H1 (cell line): ENCODE measurements around the gene NOL12. TPM values are rescaled to one million over a fixed set of nuclear protein-coding genes. Genes with fewer than 3 reads are reported as not detected.

Experiments used
- CTCF ChIA-PET: fragments of 300-600 bp; sonication (Branson Sonifier 250); formaldehyde crosslinking; loops from one replicate; lab custom pipeline; 2021; ENCODE audit not compliant: partially characterized antibody; lab: Charles Lee
- POLR2A ChIA-PET: fragments of 300-600 bp; sonication (Branson Sonifier 250); formaldehyde crosslinking; loops from one replicate; lab custom pipeline; 2021; ENCODE audit warnings: inconsistent platforms; ENCODE audit not compliant: partially characterized antibody; lab: Charles Lee
- DNase-seq, 2 experiments: peaks; one replicate each; pipeline versions ENCODE4 v3.0.0 to v3.0.0-alpha.2; 2010 to 2022; ENCODE audit warnings: low spot score in 2 of 2, low read depth in 1 of 2, mixed read lengths in 1 of 2
- FAIRE-seq: peaks from 2 replicates; lab custom pipeline; 2011; peaks lifted over from hg19 to GRCh38; lab: Jason Lieb, UNC
- H2AFZ ChIP-seq: 2 replicates; pipeline ENCODE4 v1.8.1; 2012; ENCODE audit warnings: low read length, inconsistent platforms
- H2AK5ac ChIP-seq: 2 replicates; pipeline ENCODE4 v1.6.1; 2013; ENCODE audit warnings: low read depth, low read length
- H2BK120ac ChIP-seq: replicated peaks from 2 replicates; pipeline ENCODE3; 2013; ENCODE audit warnings: low read depth, low read length, inconsistent platforms
- H2BK12ac ChIP-seq: 2 replicates; pipeline ENCODE4 v1.6.1; 2013; ENCODE audit warnings: low read depth, low read length
- H2BK15ac ChIP-seq: 2 replicates; pipeline ENCODE4 v1.6.1; 2013; ENCODE audit warnings: low read length
- H2BK20ac ChIP-seq: 2 replicates; pipeline ENCODE4 v1.6.1; 2013; ENCODE audit warnings: low read length
- H2BK5ac ChIP-seq: 2 replicates; pipeline ENCODE4 v1.6.1; 2013; ENCODE audit warnings: low read depth, low read length
- H3K14ac ChIP-seq: 2 replicates; pipeline ENCODE4 v1.6.1; 2013; ENCODE audit warnings: inconsistent platforms; ENCODE audit not compliant: insufficient read length
- H3K18ac ChIP-seq: 2 replicates; pipeline ENCODE4 v1.6.1; 2013; ENCODE audit warnings: low read length; ENCODE audit errors: extremely low read depth
- H3K23ac ChIP-seq: 2 replicates; pipeline ENCODE4 v1.6.1; 2013; ENCODE audit warnings: inconsistent platforms; ENCODE audit not compliant: insufficient read length
- H3K23me2 ChIP-seq: 2 replicates; pipeline ENCODE4 v1.6.1; 2013; ENCODE audit warnings: low read depth, low read length
- H3K27ac ChIP-seq: 2 replicates; pipeline ENCODE4 v1.6.1; 2011; ENCODE audit warnings: low read depth, low read length, inconsistent platforms
- H3K27me3 ChIP-seq, 4 experiments: replicated peaks in 1 of 4; 1 replicate in 1 of 4; 2 replicates in 3 of 4; pipeline versions ENCODE4 v1.6.1 to v1.8.1; 2011 to 2013; ENCODE audit warnings: low read length in 3 of 4, mild to moderate bottlenecking in 3 of 4, inconsistent platforms in 2 of 4, mixed read lengths in 2 of 4, moderate library complexity in 1 of 4; ENCODE audit not compliant: control insufficient read depth in 3 of 4, insufficient read depth in 3 of 4; ENCODE audit errors: extremely low read depth in 1 of 4
- H3K36me3 ChIP-seq, 4 experiments: 2 replicates each; pipeline versions ENCODE4 v1.6.1 to v1.8.1; 2011 to 2013; ENCODE audit warnings: mild to moderate bottlenecking in 4 of 4, low read length in 3 of 4, moderate library complexity in 2 of 4, control low read depth in 1 of 4, inconsistent platforms in 1 of 4; ENCODE audit not compliant: insufficient read depth in 4 of 4, control insufficient read depth in 2 of 4
- H3K4ac ChIP-seq: replicated peaks from 2 replicates; pipeline ENCODE3; 2013; ENCODE audit warnings: low read length, low read depth, mixed read lengths, inconsistent platforms; ENCODE audit not compliant: insufficient read length
- H3K4me1 ChIP-seq, 4 experiments: replicated peaks in 1 of 4; 1 replicate in 1 of 4; 2 replicates in 3 of 4; pipeline versions ENCODE4 v1.6.1 to v1.8.1; 2011 to 2013; ENCODE audit warnings: low read length in 3 of 4, inconsistent platforms in 2 of 4, mixed read lengths in 1 of 4; ENCODE audit not compliant: insufficient read depth in 4 of 4, control insufficient read depth in 3 of 4
- H3K4me2 ChIP-seq, 2 experiments: 2 replicates each; pipeline versions ENCODE4 v1.6.1 to v1.8.1; 2011 to 2013; ENCODE audit warnings: low read depth in 2 of 2, low read length in 2 of 2, control low read depth in 1 of 2, inconsistent platforms in 1 of 2, mild to moderate bottlenecking in 1 of 2; ENCODE audit not compliant: insufficient read depth in 1 of 2
- H3K4me3 ChIP-seq, 4 experiments: fragments of 200-600, 300-600 bp in 1 of 4; sonication (generic), shearing (Covaris generic), sonication (Bioruptor Twin) in 1 of 4; 2 replicates each; pipeline versions ENCODE4 v1.5.1 to v1.8.1; 2011 to 2016; ENCODE audit warnings: low read length in 4 of 4, low read depth in 3 of 4, control low read depth in 2 of 4, inconsistent platforms in 2 of 4, mild to moderate bottlenecking in 2 of 4, mixed read lengths in 1 of 4, moderate library complexity in 1 of 4; ENCODE audit not compliant: insufficient read depth in 2 of 4; ENCODE audit errors: extremely low read depth in 1 of 4
- H3K56ac ChIP-seq: replicated peaks from 2 replicates; pipeline ENCODE3; 2013; ENCODE audit warnings: low read depth, mild to moderate bottlenecking, mixed read lengths, low read length, inconsistent platforms; ENCODE audit not compliant: insufficient read length
- H3K79me1 ChIP-seq: 2 replicates; pipeline ENCODE4 v1.6.1; 2013; ENCODE audit warnings: low read depth, low read length, control low read depth
- H3K79me2 ChIP-seq, 2 experiments: 2 replicates each; pipeline versions ENCODE4 v1.6.1 to v1.8.1; 2012 to 2013; ENCODE audit warnings: low read length in 2 of 2, mild to moderate bottlenecking in 2 of 2, inconsistent platforms in 1 of 2; ENCODE audit not compliant: insufficient read depth in 2 of 2, control insufficient read depth in 1 of 2
- H3K9ac ChIP-seq, 4 experiments: replicated peaks in 1 of 4; 1 replicate in 1 of 4; 2 replicates in 3 of 4; pipeline versions ENCODE4 v1.6.1 to v1.8.1; 2011 to 2013; ENCODE audit warnings: low read depth in 3 of 4, low read length in 3 of 4, control low read depth in 2 of 4, mild to moderate bottlenecking in 2 of 4, moderate library complexity in 2 of 4, inconsistent platforms in 1 of 4; ENCODE audit errors: extremely low read depth in 1 of 4
- H3K9me3 ChIP-seq, 2 experiments: 2 replicates each; pipeline versions ENCODE4 v1.6.1 to v1.8.1; 2012 to 2013; ENCODE audit warnings: mild to moderate bottlenecking in 2 of 2, moderate library complexity in 2 of 2, control low read depth in 1 of 2, inconsistent platforms in 1 of 2, low read depth in 1 of 2, low read length in 1 of 2, mixed read lengths in 1 of 2; ENCODE audit not compliant: insufficient read depth in 2 of 2
- H4K20me1 ChIP-seq, 2 experiments: replicated peaks in 1 of 2; 2 replicates each; pipeline versions ENCODE3 to v1.8.1; 2011 to 2013; ENCODE audit warnings: inconsistent platforms in 2 of 2, low read length in 2 of 2, mild to moderate bottlenecking in 1 of 2; ENCODE audit not compliant: insufficient read depth in 2 of 2, control insufficient read depth in 1 of 2
- H4K5ac ChIP-seq: 2 replicates; pipeline ENCODE4 v1.6.1; 2013; ENCODE audit warnings: low read length, low read depth, mixed read lengths, inconsistent platforms; ENCODE audit not compliant: insufficient read length
- H4K8ac ChIP-seq: 2 replicates; pipeline ENCODE4 v1.8.0; 2013; ENCODE audit warnings: mild to moderate bottlenecking, moderate library complexity, low read length, inconsistent platforms; ENCODE audit not compliant: insufficient read depth; ENCODE audit errors: extremely low read depth
- H4K91ac ChIP-seq: replicated peaks from 2 replicates; pipeline ENCODE3; 2013; ENCODE audit warnings: low read length, mixed read lengths, inconsistent platforms; ENCODE audit not compliant: insufficient read length
- BRCA1 ChIP-seq: IDR thresholded peaks from 2 replicates; pipeline ENCODE4 v1.6.1; 2012; ENCODE audit warnings: low read depth, low read length, improper control_type of control experiment
- EGR1 ChIP-seq: IDR thresholded peaks from 2 replicates; pipeline ENCODE4 v1.6.1; 2011; ENCODE audit warnings: low read depth, low read length, borderline replicate concordance
- NANOG ChIP-seq: IDR thresholded peaks from 2 replicates; pipeline ENCODE4 v1.6.1; 2011; ENCODE audit warnings: low read length, low read depth, mild to moderate bottlenecking, inconsistent platforms; ENCODE audit not compliant: insufficient read depth, poor library complexity, severe bottlenecking
- TBP ChIP-seq: IDR thresholded peaks from 2 replicates; pipeline ENCODE4 v1.6.1; 2011; ENCODE audit warnings: low read depth, low read length, improper control_type of control experiment
- WGBS, 2 experiments: shearing (Covaris generic) in 1 of 2; methylation state at CpG; one replicate each; pipeline versions ENCODE4 v1.1.6 to v1.1.7; 2013 to 2015; ENCODE audit warnings: low lambda C conversion rate in 2 of 2, mixed read lengths in 2 of 2, inconsistent platforms in 1 of 2, low coverage in 1 of 2, missing lambda C conversion rate in 1 of 2; ENCODE audit not compliant: insufficient replicate concordance in 2 of 2, insufficient coverage in 1 of 2, insufficient read length in 1 of 2; ENCODE audit errors: extremely low coverage in 1 of 2, missing lambda C conversion rate in 1 of 2; 5-methylcytosine and 5-hydroxymethylcytosine counted together
- polyA plus RNA-seq, 7 experiments: library from polyadenylated mRNA; depleted of rRNA in 3 of 7; stranded (reverse) in 5 of 7; unstranded in 2 of 7; fragments of >200 nt in 5 of 7; fragments of 200-250 nt in 2 of 7; gene quantifications; 1 replicate in 5 of 7; 2 replicates in 1 of 7; 4 replicates in 1 of 7; pipeline versions ENCODE4 v1.2.1 to v1.2.3, GENCODE V29; 2011 to 2013; ENCODE audit warnings: missing spikeins in 2 of 7, mixed read lengths in 2 of 7
- total RNA-seq: library from RNA; stranded (reverse); fragmentation: NEBNext Ultra II Directional; extraction: Animal tissue kit (Norgen Biotek cat#: 25700); gene quantifications from 2 replicates; pipeline ENCODE4 v1.2.1, GENCODE V29; 2021

Gene NOL12
- total and polyA plus RNA-seq, 2 of the 8 experiments (the other 6 are each of a cell fraction or from before 2014, with no cell fraction given) = 25.3 to 28.3 TPM

DNA sequence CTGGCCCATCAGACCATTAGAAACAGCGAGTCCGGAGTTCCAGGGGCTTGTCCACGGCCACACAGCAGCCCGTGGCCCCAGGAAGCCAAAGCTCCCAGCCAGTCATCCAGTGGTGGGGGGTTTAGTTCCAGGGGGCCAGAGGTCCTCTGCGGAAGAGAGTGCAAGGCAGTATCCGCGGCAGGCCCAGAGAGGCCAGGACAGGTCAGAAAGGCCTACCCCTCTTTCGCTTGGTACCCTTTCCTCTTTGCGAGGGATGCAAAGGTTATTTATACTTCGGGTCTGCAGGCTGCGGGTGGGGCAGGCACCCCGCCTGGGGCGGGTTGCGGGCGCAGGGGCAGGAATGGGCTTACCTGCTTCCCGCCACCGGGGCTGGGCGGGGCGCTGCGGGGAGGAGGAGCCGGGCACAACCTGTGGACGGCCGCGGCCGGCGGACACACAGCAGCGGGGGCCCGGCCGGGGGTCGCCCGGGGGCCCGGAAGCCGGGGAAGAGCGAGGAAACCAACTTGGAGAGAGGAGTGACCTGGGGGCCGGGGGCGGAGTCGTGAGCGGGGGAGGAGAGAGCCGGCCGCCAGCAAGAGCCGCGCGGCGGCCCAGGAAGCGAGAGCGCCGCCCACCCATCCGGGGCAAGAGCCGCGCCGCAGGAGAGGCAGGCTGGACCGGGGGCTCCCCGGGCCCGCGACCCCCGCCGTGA lies 46.9 kb upstream of the NOL12 start, which contains the start of gene SH3BP1:
Gene SH3BP1 (plus strand): TSS at position 600 of the 691 bp plus-strand sequence. CDS start 119 bp downstream, outside the sequence.
- peak within 1 kb of the TSS; percentile 1 to 72 (median 60); a peak in 6 of 7 replicates for H3K9ac ChIP-seq
- 0 out of 2 replicates have a peak within 1 kb of the TSS, but pooled peaks have one; percentile 24 for H2AK5ac ChIP-seq
- H2BK15ac ChIP-seq = peak within 1 kb of the TSS; percentile 81; the same call in 1 of the 2 replicates
- peak within 1 kb of the TSS; percentile 97 for H3K18ac ChIP-seq
- DNase-seq (peak in 1 of 2 experiments; percentile 86), FAIRE-seq (no peak)
- peaks cover 8% of the 10 kb centered on the region for H3K23me2 ChIP-seq
- H3K4me1 ChIP-seq = peaks cover 3 to 27% (median 19%) of the 10 kb centered on the region in 4 experiments
- peak within 1 kb of the TSS; percentile 55 for H2BK120ac ChIP-seq
- H3K56ac ChIP-seq = peak within 1 kb of the TSS; percentile 60
- peak within 1 kb of the TSS; percentile 86 to 99 for H3K4me2 ChIP-seq
- peak within 1 kb of the TSS; percentile 82 for H3K4ac ChIP-seq
- H3K14ac ChIP-seq = no peak within 1 kb of the TSS
- H3K4me3 ChIP-seq = peak within 1 kb of the TSS; percentile 77 to 91 (median 84)
- H3K27ac ChIP-seq = no peak within 1 kb of the TSS
- ChIA-PET CTCF (interaction anchor here (0.9 to 11.4 kb wide), 6 partner anchors 8 to 130 kb away, joined by 3 to 261 read pairs (median 38); partner anchors contain the start of genes GGA1, LGALS1, NOL12 and PDXP), POLR2A (interaction anchor here (1.0 to 2.2 kb wide), 11 partner anchors 9 to 83 kb away, joined by 3 to 8 read pairs (median 4); partner anchors contain the start of gene TRIOBP)
- no peaks in the 10 kb centered on the region for H3K9me3 ChIP-seq
- H2BK5ac ChIP-seq = peak within 1 kb of the TSS; percentile 83; the same call in 1 of the 2 replicates
- no peaks in the 10 kb centered on the region; a peak in 1 of 4 replicates for H3K79me2 ChIP-seq
- peaks cover 0 to 10% of the 10 kb centered on the region in 2 experiments for H4K20me1 ChIP-seq
- H3K23ac ChIP-seq = no peak within 1 kb of the TSS
- H3K27me3 ChIP-seq = no peaks in the 10 kb centered on the region
- 0 out of 2 replicates have a peak, but pooled peaks cover 2% of the 10 kb centered on the region for H3K79me1 ChIP-seq
- H4K91ac ChIP-seq = peak within 1 kb of the TSS; percentile 44
- no peak within 1 kb of the TSS for H2BK20ac ChIP-seq
- H3K36me3 ChIP-seq = peaks cover 0 to 5% (median 1%) of the 10 kb centered on the region in 4 experiments; a peak in 3 of 8 replicates
- no peak within 1 kb of the TSS; the same call in 1 of the 2 replicates for H2AFZ ChIP-seq
- H2BK12ac ChIP-seq = peak within 1 kb of the TSS; percentile 87; the same call in 1 of the 2 replicates
- TF ChIP-seq NANOG (peak; percentile 7), TBP (0 out of 2 replicates have a peak, but pooled peaks have one; percentile 13), BRCA1 (no peak), EGR1 (peak; percentile 81)
- WGBS, 2 experiments = 20% methylated on average over 15 of the region's 57 CpGs; no CpG with 5 or more reads in 1 of the 2 experiments
- H4K5ac ChIP-seq = peak within 1 kb of the TSS; percentile 49
- peak within 1 kb of the TSS; percentile 7 for H4K8ac ChIP-seq
